ENCODE measurements around the gene GALK2. TPM values are rescaled to one million over a fixed set of nuclear protein-coding genes. Genes with fewer than 3 reads are reported as not detected.

The GALK2 gene
- polyA plus RNA-seq, 2 of the 4 experiments (the other 2 are of a cell fraction): 26.8 to 40.5 TPM

DNA sequence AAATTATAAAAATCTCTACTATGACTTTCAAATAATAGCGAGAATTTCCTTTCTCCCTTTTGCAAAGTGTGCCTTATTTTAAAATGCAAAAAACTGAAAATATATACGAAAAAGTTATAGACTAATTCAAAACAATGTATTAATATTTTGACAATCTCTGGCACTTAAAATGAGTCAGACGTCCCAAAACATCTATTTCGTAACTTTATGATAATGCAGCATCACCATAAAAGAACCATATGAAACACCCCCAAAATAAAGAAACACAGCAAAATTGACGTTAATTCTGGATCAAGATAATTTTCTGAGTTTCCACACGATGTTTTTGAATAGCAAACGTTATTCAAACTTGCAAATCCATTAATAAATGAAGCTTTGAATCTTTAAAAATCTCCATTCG, 15.7 kb upstream of the GALK2 start:
- 2% methylated on average over 8 of the region's 8 CpGs for whole genome bisulfite sequencing (ENCODE audit: missing lambda C conversion rate)
- no peak for FAIRE-seq
- H3K4me1 ChIP-seq: peaks cover 20% of the 10 kb centered on the region; the same call in 1 of the 3 replicates
- TF ChIP-seq NR3C1 (IDR thresholded peaks at IDR 0.05) (no peak), SMC3 (IDR thresholded peaks at IDR 0.05) (no peak), EHF (CRISPR knock-in tag; IDR thresholded peaks at IDR 0.05) (no peak), ZC3H11A (IDR thresholded peaks at IDR 0.05) (no peak), HDAC2 (IDR thresholded peaks at IDR 0.05) (no peak), JUN (IDR thresholded peaks at IDR 0.05) (no peak), ZFP36 (IDR thresholded peaks at IDR 0.05; ENCODE audit: borderline replicate concordance, partially characterized antibody) (no peak), RFX5 (IDR thresholded peaks at IDR 0.05) (no peak), CBX2 (IDR thresholded peaks at IDR 0.05; ENCODE audit: borderline replicate concordance, low read depth) (no peak), KDM5A (IDR thresholded peaks at IDR 0.05) (no peak), CBX8 (IDR thresholded peaks at IDR 0.05) (no peak), NPAS2 (CRISPR knock-in tag; IDR thresholded peaks at IDR 0.05; ENCODE audit: borderline replicate concordance) (no peak), PHF8 (IDR thresholded peaks at IDR 0.05; ENCODE audit: borderline replicate concordance, low read depth) (no peak), FOXS1 (CRISPR knock-in tag; IDR thresholded peaks at IDR 0.05) (no peak), MYC (IDR thresholded peaks at IDR 0.05; ENCODE audit: borderline replicate concordance, low read length) (no peak), POLR2AphosphoS2 (conservative IDR thresholded peaks at IDR 0.05; ENCODE audit: low read length) (no peak), ZSCAN20 (CRISPR knock-in tag; IDR thresholded peaks at IDR 0.05) (no peak)
- TF ChIP-seq, protein P1, sequence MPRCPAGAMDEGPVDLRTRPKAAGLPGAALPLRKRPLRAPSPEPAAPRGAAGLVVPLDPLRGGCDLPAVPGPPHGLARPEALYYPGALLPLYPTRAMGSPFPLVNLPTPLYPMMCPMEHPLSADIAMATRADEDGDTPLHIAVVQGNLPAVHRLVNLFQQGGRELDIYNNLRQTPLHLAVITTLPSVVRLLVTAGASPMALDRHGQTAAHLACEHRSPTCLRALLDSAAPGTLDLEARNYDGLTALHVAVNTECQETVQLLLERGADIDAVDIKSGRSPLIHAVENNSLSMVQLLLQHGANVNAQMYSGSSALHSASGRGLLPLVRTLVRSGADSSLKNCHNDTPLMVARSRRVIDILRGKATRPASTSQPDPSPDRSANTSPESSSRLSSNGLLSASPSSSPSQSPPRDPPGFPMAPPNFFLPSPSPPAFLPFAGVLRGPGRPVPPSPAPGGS (IDR thresholded peaks at IDR 0.05): no peak
- TF ChIP-seq, protein P2, sequence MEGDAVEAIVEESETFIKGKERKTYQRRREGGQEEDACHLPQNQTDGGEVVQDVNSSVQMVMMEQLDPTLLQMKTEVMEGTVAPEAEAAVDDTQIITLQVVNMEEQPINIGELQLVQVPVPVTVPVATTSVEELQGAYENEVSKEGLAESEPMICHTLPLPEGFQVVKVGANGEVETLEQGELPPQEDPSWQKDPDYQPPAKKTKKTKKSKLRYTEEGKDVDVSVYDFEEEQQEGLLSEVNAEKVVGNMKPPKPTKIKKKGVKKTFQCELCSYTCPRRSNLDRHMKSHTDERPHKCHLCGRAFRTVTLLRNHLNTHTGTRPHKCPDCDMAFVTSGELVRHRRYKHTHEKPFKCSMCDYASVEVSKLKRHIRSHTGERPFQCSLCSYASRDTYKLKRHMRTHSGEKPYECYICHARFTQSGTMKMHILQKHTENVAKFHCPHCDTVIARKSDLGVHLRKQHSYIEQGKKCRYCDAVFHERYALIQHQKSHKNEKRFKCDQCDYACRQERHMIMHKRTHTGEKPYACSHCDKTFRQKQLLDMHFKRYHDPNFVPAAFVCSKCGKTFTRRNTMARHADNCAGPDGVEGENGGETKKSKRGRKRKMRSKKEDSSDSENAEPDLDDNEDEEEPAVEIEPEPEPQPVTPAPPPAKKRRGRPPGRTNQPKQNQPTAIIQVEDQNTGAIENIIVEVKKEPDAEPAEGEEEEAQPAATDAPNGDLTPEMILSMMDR (IDR thresholded peaks at IDR 0.05): no peak
- TF ChIP-seq, protein P3, sequence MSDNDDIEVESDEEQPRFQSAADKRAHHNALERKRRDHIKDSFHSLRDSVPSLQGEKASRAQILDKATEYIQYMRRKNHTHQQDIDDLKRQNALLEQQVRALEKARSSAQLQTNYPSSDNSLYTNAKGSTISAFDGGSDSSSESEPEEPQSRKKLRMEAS (IDR thresholded peaks at IDR 0.05): no peak
- H3K4me3 ChIP-seq: peak overlapping the region; percentile 99
- no peaks in the 10 kb centered on the region for H3K9me3 ChIP-seq
- H3K27ac ChIP-seq: peak overlapping the region; percentile 97 to 98; a peak in 5 of 6 replicates
- H3K4me2 ChIP-seq: peak overlapping the region; percentile 74
- ChIA-PET CTCF (no interaction called here), POLR2A (interaction anchor here (2.1 kb wide), 1 partner anchor 15 kb away, joined by 15 read pairs; the partner anchor contains the start of gene GALK2)
- no peak for DNase-seq (ENCODE audit: low read depth in 1 of 2, low spot score in 1 of 2)
- ATAC-seq: no peak

DNA sequence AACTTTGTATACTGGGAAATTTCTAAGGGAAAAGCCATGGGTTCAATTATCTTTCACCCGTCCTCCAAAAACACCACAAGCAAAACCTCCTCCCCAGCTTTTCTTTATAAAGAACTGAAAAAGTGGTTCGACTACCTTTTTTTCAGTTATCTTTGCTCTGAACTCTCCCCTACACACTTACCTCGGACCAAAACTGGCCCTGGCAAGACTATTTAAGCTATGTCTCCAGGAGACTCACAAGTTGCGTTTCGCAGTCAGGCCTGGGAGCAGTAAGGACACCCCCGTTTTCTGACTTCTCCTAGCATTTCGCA, 15.3 kb upstream of the GALK2 start:
- POLR2A ChIA-PET: interaction anchor here (2.1 kb wide), 1 partner anchor 15 kb away, joined by 15 read pairs; the partner anchor contains the start of gene GALK2
- DNase-seq (ENCODE audit: low read depth in 1 of 2, low spot score in 1 of 2): no peak
- TF ChIP-seq FOSL2 (IDR thresholded peaks at IDR 0.05): no peak
- no peak for TF ChIP-seq FOSL2 (CRISPR knock-in tag; IDR thresholded peaks at IDR 0.05)
- no peak for TF ChIP-seq JUNB (IDR thresholded peaks at IDR 0.05)
- TF ChIP-seq RCOR1 (IDR thresholded peaks at IDR 0.05; ENCODE audit: low read depth, low read length): no peak
- TF ChIP-seq, protein P4, sequence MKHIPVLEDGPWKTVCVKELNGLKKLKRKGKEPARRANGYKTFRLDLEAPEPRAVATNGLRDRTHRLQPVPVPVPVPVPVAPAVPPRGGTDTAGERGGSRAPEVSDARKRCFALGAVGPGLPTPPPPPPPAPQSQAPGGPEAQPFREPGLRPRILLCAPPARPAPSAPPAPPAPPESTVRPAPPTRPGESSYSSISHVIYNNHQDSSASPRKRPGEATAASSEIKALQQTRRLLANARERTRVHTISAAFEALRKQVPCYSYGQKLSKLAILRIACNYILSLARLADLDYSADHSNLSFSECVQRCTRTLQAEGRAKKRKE (CRISPR knock-in tag; IDR thresholded peaks at IDR 0.05; ENCODE audit: low read depth): no peak
- no peak for TF ChIP-seq HOXB13 (CRISPR knock-in tag; IDR thresholded peaks at IDR 0.05; ENCODE audit: low read depth)
- no peak for TF ChIP-seq CBX8 (IDR thresholded peaks at IDR 0.05)
- TF ChIP-seq ZFP36 (IDR thresholded peaks at IDR 0.05; ENCODE audit: borderline replicate concordance, partially characterized antibody): no peak
- TF ChIP-seq MAZ (IDR thresholded peaks at IDR 0.05; ENCODE audit: borderline replicate concordance, low read depth, low read length): no peak
- no peak for TF ChIP-seq CHD4 (IDR thresholded peaks at IDR 0.05; ENCODE audit: borderline replicate concordance)
- TF ChIP-seq MAFK (IDR thresholded peaks at IDR 0.05; ENCODE audit: partially characterized antibody): no peak
- TF ChIP-seq HEYL (CRISPR knock-in tag; IDR thresholded peaks at IDR 0.05): no peak
- TF ChIP-seq ZSCAN20 (CRISPR knock-in tag; IDR thresholded peaks at IDR 0.05): no peak
- TF ChIP-seq CBX2 (IDR thresholded peaks at IDR 0.05; ENCODE audit: borderline replicate concordance, low read depth): no peak
- TF ChIP-seq SMC3 (IDR thresholded peaks at IDR 0.05): no peak
- TF ChIP-seq, protein P5, sequence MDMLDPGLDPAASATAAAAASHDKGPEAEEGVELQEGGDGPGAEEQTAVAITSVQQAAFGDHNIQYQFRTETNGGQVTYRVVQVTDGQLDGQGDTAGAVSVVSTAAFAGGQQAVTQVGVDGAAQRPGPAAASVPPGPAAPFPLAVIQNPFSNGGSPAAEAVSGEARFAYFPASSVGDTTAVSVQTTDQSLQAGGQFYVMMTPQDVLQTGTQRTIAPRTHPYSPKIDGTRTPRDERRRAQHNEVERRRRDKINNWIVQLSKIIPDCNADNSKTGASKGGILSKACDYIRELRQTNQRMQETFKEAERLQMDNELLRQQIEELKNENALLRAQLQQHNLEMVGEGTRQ (IDR thresholded peaks at IDR 0.05): no peak
- TF ChIP-seq, protein P6, sequence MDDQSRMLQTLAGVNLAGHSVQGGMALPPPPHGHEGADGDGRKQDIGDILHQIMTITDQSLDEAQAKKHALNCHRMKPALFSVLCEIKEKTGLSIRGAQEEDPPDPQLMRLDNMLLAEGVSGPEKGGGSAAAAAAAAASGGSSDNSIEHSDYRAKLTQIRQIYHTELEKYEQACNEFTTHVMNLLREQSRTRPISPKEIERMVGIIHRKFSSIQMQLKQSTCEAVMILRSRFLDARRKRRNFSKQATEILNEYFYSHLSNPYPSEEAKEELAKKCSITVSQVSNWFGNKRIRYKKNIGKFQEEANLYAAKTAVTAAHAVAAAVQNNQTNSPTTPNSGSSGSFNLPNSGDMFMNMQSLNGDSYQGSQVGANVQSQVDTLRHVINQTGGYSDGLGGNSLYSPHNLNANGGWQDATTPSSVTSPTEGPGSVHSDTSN (IDR thresholded peaks at IDR 0.05): no peak

More for the DNA sequence above, 15.3 kb upstream of the GALK2 start:
- Histone ChIP-seq H3K27ac (peak overlapping the region; percentile 97 to 98), H3K4me3 (peak overlapping the region; percentile 99), H3K4me1 (peaks cover 18% of the 10 kb centered on the region; the same call in 1 of the 3 replicates), H3K9me3 (no peaks in the 10 kb centered on the region), H3K4me2 (peak overlapping the region; percentile 74)
- FAIRE-seq: no peak
- WGBS (ENCODE audit: missing lambda C conversion rate): 3% methylated on average over 5 of the region's 7 CpGs
- CTCF ChIA-PET: interaction anchor here (1.5 kb wide), 1 partner anchor 9 kb away, joined by 7 read pairs; no protein-coding TSS in a partner anchor
- ATAC-seq: peak in 1 of 2 experiments; percentile 34; a peak in 3 of 6 replicates
